ENCODE data around the gene HIVEP3. TPM values are rescaled to one million over a fixed set of nuclear protein-coding genes. Genes with fewer than 3 reads are reported as not detected.

The HIVEP3 gene
- total RNA-seq, 2 donors from 2014 or later: 8.0 to 27.6 TPM

DNA sequence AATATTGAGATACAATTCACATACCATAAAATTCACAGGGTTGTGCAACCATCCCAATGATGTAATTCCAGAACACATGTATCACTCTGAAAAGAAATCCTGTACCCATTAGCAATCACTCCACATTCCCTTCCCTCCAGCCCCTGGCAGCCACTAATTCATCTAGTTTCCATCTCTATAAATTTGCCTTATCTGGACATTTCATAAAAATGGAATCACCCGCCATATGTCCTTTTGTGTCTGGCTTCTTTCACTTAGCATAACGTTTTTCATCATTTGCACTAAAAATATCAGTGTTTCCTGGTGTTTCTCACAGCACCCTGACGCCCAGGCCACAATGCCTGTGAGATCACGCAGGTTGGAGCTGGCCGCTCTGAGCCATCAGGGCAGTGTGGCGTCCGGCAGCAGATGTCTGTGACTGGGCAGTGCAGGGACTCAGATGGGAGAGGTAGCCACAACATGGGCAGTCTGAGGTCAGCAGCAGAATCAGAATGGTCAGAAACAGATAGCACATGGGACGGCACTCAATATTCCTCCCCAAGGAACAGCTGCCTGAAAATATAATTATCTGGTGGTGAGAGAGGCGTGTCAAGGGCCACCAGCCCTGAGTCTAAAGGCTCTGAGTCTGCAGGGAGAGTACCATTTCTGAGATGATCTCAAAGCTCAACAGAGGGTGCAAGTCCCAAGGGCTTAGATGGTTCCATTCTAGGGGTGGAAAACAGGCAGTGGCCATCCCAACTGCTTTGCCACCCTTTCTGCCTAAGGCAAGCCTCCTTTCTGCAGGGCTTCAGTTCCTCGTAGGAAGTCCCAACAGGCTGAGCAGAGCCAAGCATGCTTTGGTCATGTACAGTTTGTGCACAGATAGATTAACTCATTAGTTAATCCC, 304.8 kb downstream of the HIVEP3 start:
- peaks cover 67% of the 10 kb centered on the region for H3K36me3 Mint-ChIP-seq (ENCODE audit: low read depth)
- no peaks in the 10 kb centered on the region for H3K9me3 Mint-ChIP-seq
- H3K27ac Mint-ChIP-seq: no peak overlapping the region
- no peaks in the 10 kb centered on the region for H3K27me3 Mint-ChIP-seq
- peaks cover 11% of the 10 kb centered on the region for H3K4me1 Mint-ChIP-seq
- H3K4me3 Mint-ChIP-seq: no peak overlapping the region
- no peak for ATAC-seq (replicated peaks)

DNA sequence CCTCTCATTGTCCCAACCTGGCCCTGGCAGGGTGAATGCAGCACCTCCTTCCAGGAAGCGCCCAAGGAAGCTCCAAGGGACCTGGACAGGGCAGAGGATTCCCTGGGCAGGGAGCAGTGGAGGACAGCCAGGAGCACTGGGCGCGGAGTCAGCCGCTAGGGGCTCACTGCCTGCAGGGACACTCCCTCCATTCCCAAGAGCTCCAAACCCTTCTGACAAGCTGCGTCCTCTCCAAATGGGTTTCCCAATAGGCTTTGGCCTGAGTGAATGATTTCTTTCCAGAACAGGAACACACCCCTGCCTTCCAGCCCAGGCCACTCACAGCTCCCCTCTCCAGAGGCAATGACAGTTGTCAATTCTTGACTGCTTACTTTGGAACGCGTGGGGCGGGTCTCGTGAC, 305.8 kb downstream of the HIVEP3 start:
- Mint-ChIP-seq H3K36me3 (ENCODE audit: low read depth) (peaks cover 58% of the 10 kb centered on the region), H3K4me1 (peaks cover 11% of the 10 kb centered on the region), H3K27me3 (no peaks in the 10 kb centered on the region), H3K4me3 (no peak overlapping the region), H3K9me3 (no peaks in the 10 kb centered on the region), H3K27ac (no peak overlapping the region)
- no peak for ATAC-seq (replicated peaks)

DNA sequence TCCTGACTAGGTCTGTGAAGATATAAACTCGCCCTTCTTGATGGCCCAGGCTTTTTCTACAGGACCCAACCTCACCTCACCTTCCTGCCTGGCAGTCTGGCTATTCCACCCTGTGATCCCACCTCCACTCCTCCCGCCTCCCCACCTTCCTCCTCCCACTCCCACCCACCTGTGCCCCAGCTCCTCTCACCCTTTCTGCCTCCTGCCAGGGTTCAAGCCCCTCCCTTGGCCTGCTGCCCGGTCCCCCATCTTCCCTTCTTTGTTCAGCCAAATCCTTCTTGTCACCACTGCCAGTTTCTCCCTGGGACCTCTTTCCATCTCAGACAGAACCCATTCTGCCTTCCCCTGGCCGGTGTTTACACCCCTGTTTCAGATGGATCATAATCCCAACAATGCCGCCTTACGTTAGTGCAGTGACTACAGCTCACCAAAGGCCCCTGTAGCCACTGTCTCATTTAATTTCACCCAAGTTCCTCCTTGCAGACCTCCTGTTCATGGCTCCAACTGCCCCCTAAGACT, 306.7 kb downstream of the HIVEP3 start:
- ATAC-seq (replicated peaks): no peak
- peaks cover 18% of the 10 kb centered on the region for H3K4me1 Mint-ChIP-seq
- no peaks in the 10 kb centered on the region for H3K9me3 Mint-ChIP-seq
- H3K4me3 Mint-ChIP-seq: no peak overlapping the region
- H3K36me3 Mint-ChIP-seq (ENCODE audit: low read depth): peaks cover 53% of the 10 kb centered on the region
- H3K27me3 Mint-ChIP-seq: no peaks in the 10 kb centered on the region
- peak overlapping the region; percentile 15 for H3K27ac Mint-ChIP-seq

DNA sequence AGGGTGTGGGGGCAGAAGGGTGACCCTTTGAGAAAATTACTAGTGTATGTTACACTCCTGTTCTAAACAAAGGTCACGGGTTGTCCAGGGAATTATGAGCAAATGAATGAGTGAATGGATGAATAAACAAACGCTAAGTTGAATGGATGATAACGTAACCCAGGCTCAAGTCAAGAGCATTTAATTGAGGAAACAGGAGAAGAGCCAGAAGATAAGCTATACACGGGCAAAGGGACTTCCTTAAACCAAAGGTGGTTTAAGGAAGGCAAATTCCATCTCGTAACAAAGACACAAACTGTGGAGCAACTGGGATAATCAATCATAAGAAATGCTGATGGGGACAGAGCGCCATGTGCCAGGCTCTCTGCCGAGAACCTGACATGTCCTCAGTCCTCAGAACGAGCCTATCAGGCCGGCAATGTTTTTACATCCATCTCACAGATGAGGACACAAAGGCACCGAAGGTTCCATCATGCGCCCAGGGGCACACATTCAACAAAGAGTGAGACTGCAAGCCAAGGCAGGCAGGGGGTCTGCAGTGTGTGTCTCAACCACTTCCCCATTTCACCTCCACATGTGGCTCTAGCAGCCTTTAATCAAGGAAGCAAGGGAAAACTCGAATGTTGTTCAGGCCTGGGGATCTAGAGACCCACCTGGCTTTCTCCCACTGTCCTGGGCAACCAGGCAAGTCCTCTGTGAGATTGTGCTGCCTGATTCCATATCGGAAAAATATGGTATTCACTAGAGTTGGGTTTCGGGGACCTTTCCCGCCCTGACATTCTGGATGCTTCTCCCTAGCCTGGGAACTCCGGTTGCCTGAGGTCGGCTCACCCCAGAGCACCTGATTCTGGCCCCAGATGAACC, 307.4 kb downstream of the HIVEP3 start:
- Mint-ChIP-seq H3K27ac (peak overlapping the region; percentile 15), H3K36me3 (ENCODE audit: low read depth) (peaks cover 48% of the 10 kb centered on the region)
- ATAC-seq (replicated peaks): no peak

DNA sequence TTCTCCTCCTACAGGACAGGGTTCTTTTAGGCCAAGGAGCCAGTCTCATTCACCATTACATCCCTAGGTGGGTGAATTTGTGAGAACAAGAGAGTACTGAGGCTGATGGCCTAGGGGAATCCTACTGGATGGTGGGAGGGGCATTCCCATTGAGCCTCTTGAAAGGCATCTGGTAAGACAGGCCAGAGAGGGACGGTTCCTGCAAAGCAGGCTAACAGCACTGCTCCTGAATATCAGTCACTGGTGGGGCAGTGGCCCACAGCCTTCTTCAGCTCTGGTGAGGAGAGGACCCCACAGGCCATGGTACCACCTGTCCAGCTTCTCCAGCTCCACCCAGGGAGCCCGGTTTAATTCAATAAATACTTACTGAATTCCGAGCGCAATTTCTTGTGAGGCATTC, 308.4 kb downstream of the HIVEP3 start:
- Mint-ChIP-seq H3K9me3 (no peaks in the 10 kb centered on the region), H3K4me1 (peaks cover 19% of the 10 kb centered on the region), H3K27ac (no peak overlapping the region), H3K4me3 (no peak overlapping the region), H3K27me3 (no peaks in the 10 kb centered on the region), H3K36me3 (ENCODE audit: low read depth) (peaks cover 44% of the 10 kb centered on the region)
- ATAC-seq (replicated peaks): no peak

More for the DNA sequence above, 307.4 kb downstream of the HIVEP3 start:
- Mint-ChIP-seq H3K4me1 (peaks cover 19% of the 10 kb centered on the region), H3K27me3 (no peaks in the 10 kb centered on the region), H3K9me3 (no peaks in the 10 kb centered on the region), H3K4me3 (no peak overlapping the region)

DNA sequence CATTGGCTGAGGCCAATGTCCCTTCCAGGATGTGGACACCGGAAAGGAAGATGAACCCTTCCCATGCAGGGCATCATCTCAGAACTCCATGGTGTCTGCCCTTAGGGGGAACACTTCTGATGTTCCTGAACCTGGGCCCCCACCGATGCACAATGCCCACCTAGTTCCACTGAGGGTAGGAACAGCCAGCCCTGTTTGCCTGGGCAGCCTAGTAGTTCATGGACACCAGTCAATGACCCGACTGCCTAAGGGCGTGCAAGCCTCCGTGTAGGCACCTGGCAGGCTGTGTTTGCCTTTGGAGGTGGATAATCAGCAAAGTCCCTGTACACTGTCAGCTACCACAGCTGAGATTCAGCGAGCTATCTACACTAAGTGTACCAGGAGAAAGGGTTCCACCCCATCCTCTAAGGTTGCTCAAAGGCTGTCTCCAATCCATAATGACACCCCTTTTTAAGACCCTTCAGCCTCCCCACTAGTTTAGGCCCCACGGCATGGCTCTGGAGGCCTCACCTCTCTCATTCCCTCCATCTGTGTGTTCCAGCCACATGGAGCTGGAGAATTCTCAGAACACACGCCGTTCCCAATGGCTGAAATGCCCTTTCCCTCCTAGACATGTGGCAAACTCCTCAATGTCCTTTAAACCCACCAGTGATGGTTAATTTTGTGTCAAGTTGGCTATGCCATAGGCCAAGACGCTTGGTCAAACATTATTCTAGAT, 309.4 kb downstream of the HIVEP3 start:
- Mint-ChIP-seq H3K27ac (no peak overlapping the region), H3K4me3 (no peak overlapping the region), H3K27me3 (no peaks in the 10 kb centered on the region), H3K4me1 (peaks cover 19% of the 10 kb centered on the region), H3K9me3 (no peaks in the 10 kb centered on the region), H3K36me3 (ENCODE audit: low read depth) (peaks cover 38% of the 10 kb centered on the region)
- no peak for ATAC-seq (replicated peaks)

DNA sequence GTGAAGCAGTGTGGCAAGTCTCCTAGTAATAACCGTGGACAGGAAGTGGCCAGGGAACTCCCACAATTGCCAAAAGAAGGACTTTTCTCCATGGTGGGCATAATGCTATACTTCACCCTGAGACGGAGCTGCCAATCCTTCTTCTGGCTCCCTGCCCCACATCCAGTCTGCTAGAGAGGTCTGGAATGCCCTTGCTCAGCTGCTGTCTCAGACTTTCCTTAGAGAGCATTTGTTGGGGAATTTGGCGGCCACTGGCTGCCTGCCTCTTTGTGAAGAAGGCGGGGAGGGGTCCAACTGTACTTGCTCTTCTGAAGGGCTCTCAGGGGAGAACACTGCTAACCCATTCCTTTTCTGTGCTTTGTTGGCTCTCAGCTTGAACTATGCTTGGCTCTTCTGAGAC, 310.5 kb downstream of the HIVEP3 start:
- no peak overlapping the region for H3K4me3 Mint-ChIP-seq
- H3K36me3 Mint-ChIP-seq (ENCODE audit: low read depth): peaks cover 36% of the 10 kb centered on the region
- no peaks in the 10 kb centered on the region for H3K27me3 Mint-ChIP-seq
- ATAC-seq (replicated peaks): no peak
- peaks cover 19% of the 10 kb centered on the region for H3K4me1 Mint-ChIP-seq
- peak overlapping the region; percentile 23 for H3K27ac Mint-ChIP-seq
- H3K9me3 Mint-ChIP-seq: no peaks in the 10 kb centered on the region

DNA sequence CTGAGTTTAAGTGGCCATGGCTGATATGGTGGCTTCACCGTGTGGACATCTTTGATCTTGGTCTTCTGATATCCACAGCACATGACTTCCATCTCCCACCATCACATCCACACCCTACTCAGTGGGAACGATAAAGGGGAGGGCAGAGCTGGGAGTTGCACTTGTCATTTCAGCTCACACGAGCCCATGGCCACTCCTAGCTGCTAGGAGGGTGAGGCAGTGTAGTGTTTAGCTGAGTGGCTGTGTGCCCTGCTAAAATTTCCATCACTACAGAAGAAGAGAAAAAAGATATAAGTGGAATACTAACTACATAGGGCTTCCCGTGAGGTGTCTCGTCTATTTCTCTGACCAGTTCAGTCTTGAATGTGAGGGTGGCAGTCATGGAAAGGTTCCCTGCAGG, 310.9 kb downstream of the HIVEP3 start:
- peak overlapping the region; percentile 23 for H3K27ac Mint-ChIP-seq
- no peaks in the 10 kb centered on the region for H3K9me3 Mint-ChIP-seq
- no peak overlapping the region for H3K4me3 Mint-ChIP-seq
- peaks cover 19% of the 10 kb centered on the region for H3K4me1 Mint-ChIP-seq
- ATAC-seq (replicated peaks): no peak
- H3K36me3 Mint-ChIP-seq (ENCODE audit: low read depth): peaks cover 36% of the 10 kb centered on the region
- no peaks in the 10 kb centered on the region for H3K27me3 Mint-ChIP-seq

DNA sequence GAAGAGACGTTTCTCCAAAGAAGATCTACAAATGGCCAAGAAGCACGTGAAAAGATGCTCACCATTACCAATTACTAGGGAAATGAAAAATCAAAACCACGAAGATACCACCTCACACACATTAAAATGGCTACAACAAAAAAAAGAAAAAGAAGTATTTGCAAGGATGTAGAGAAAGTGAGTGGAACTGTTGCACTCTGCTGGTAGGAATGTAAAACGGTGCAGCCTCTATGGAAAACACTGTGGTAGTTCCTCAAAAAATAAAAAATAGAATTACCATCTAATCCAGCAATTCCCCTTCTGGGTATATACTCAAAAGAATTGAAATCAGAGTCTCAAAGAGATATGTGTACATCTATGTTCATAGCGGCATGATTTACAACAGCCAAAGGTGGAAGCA, 318.8 kb downstream of the HIVEP3 start:
- Mint-ChIP-seq H3K27me3 (no peaks in the 10 kb centered on the region), H3K4me1 (peaks cover 20% of the 10 kb centered on the region), H3K27ac (peak overlapping the region; percentile 33), H3K9me3 (no peaks in the 10 kb centered on the region), H3K4me3 (no peak overlapping the region), H3K36me3 (ENCODE audit: low read depth) (peaks cover 18% of the 10 kb centered on the region)
- no peak for ATAC-seq (replicated peaks)

DNA sequence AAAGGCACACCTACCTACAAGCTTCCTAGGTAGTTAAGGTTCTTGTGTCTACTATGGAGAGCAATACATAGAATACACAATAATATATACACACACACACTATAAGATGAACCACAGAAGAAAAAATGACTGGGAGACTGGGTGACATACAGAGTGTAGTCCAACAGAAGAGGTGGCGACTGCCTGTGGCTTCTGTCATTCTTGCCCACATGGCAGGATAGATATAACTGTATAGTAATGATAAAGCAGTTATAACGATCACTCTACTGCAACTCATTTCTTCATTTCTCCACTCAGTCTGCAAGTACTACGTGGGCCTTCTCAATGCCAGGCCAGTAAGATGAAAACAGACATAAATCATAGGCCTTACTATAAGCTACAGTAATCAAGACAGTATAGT, 320.4 kb downstream of the HIVEP3 start:
- Mint-ChIP-seq H3K27ac (peak overlapping the region; percentile 60), H3K4me3 (no peak overlapping the region), H3K36me3 (ENCODE audit: low read depth) (peaks cover 14% of the 10 kb centered on the region), H3K27me3 (no peaks in the 10 kb centered on the region), H3K9me3 (no peaks in the 10 kb centered on the region), H3K4me1 (peaks cover 26% of the 10 kb centered on the region)
- peak; percentile 73 for ATAC-seq (replicated peaks)

DNA sequence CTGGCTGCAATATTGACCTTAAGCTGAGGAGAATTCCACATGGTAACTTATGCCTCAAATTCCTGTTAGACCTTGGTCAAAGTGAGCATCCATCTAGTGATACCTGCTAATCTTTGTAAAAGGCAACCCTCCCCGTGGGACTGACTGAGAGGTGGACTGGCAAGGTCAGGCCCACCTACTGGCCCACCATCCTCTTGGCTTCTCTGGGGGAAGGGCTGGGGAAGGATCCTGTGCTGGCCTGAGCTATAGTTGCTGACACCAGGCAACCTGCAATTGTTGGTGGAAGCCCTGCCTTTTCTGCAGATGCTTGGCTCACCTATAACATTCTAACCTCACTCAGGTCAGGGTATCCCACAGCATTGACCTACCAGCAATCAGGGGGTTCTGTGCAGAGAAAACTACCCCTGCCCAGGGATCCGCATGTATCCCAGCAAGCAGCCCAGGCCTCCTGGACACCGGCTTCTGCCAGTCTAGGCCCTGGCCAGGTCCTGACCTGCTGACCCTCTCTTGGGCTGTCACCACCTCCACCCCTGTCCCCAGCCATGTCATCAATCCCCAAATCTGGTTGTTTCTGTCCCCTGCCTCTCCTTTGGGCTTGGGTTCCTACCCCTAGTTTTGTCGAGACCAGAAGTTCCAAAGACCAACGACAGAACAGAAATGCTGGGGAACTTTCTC, 326.1 kb downstream of the HIVEP3 start:
- H3K36me3 Mint-ChIP-seq (ENCODE audit: low read depth): peaks cover 64% of the 10 kb centered on the region
- H3K27ac Mint-ChIP-seq: peak overlapping the region; percentile 69
- peaks cover 18% of the 10 kb centered on the region for H3K4me1 Mint-ChIP-seq
- no peaks in the 10 kb centered on the region for H3K27me3 Mint-ChIP-seq
- H3K4me3 Mint-ChIP-seq: no peak overlapping the region
- no peaks in the 10 kb centered on the region for H3K9me3 Mint-ChIP-seq
- no peak for ATAC-seq (replicated peaks)

DNA sequence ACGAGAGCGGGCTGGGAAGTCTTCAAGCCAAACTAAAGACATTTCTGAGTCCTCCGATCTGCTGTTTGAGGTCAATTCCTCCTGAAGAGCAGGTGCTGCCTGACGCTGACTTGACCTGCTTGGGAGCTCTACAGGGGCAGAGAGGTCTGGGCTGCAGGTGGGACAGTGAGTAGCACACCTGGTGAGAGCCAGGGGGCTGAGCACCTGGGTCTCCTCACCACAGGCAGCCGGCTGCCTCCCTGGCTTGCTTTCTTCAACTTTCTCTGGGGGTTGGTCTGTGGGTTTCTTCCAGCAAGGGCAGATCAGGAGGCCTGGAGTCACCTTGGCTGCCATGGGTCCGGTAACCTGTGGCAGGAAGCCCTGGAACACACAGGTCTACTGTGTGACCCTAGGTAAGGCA, 326.8 kb downstream of the HIVEP3 start:
- peaks cover 71% of the 10 kb centered on the region for H3K36me3 Mint-ChIP-seq (ENCODE audit: low read depth)
- no peaks in the 10 kb centered on the region for H3K9me3 Mint-ChIP-seq
- no peaks in the 10 kb centered on the region for H3K27me3 Mint-ChIP-seq
- H3K4me3 Mint-ChIP-seq: no peak overlapping the region
- ATAC-seq (replicated peaks): no peak
- peak overlapping the region; percentile 38 for H3K27ac Mint-ChIP-seq
- peaks cover 18% of the 10 kb centered on the region for H3K4me1 Mint-ChIP-seq

DNA sequence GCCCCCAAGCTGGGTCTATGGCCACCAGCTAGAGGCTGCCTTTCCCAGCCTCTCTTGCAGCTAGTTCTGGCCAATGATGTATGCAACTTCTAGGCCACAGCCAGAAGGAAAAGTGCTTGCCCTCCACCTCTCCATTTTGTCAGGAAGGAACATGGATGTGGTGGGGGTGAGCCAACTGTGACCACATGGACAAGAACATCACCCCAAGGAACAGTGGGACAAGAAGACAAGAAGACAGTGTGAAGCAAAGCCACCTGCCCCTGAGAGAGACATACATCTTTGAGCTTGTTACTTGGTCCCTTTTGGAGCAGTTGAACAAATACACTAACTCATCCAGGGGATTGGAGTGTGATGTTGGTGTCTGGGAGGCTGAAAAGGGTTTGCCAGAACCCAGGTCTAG, 328.4 kb downstream of the HIVEP3 start:
- H3K4me3 Mint-ChIP-seq: no peak overlapping the region
- no peaks in the 10 kb centered on the region for H3K27me3 Mint-ChIP-seq
- H3K4me1 Mint-ChIP-seq: peaks cover 16% of the 10 kb centered on the region
- H3K9me3 Mint-ChIP-seq: no peaks in the 10 kb centered on the region
- no peak for ATAC-seq (replicated peaks)
- peak overlapping the region; percentile 42 for H3K27ac Mint-ChIP-seq
- peaks cover 79% of the 10 kb centered on the region for H3K36me3 Mint-ChIP-seq (ENCODE audit: low read depth)

DNA sequence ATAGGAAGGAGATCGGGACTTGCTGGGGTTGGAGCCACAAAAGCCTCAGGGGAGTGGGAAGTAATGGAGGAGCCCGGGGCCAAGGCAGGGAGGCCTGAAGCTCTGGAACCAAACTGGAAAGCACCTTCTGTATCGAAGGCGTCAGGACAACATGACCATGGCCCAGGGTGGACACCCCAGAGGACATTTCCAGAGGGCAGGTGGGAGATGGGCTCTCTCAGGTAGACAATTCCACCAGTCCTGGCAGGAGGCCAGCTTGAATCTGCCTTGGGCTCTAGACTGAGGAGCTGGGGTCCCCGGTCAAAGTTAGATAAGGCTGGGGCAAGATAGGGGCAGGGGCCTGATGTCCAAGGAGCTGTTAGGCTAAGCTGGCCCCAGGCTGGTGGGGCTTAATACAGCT, 329.3 kb downstream of the HIVEP3 start:
- H3K27me3 Mint-ChIP-seq: no peaks in the 10 kb centered on the region
- ATAC-seq (replicated peaks): no peak
- H3K4me1 Mint-ChIP-seq: peaks cover 7% of the 10 kb centered on the region
- no peaks in the 10 kb centered on the region for H3K9me3 Mint-ChIP-seq
- H3K36me3 Mint-ChIP-seq (ENCODE audit: low read depth): peaks cover 79% of the 10 kb centered on the region
- H3K4me3 Mint-ChIP-seq: no peak overlapping the region
- peak overlapping the region; percentile 21 for H3K27ac Mint-ChIP-seq
